Activated B cell treated with CpG ODN at 0.5 μM for 24 hours (primary cell): ENCODE data around the gene LILRB4. TPM values are rescaled to one million over a fixed set of nuclear protein-coding genes. Genes with fewer than 3 reads are reported as not detected.
"Not testable (repeated sequence)": the region's sequence is repeated elsewhere in the genome, so short reads cannot be mapped to it uniquely, and the experiment has no call there.

Experiments used
- ATAC-seq: fragments of 200-7000 bp; cut with Tn5 transposase; one replicate; pipeline ENCODE4 v1.10.0; 2021; ENCODE audit warnings: low read depth, mild to moderate bottlenecking, moderate library complexity
- CTCF ChIA-PET: fragments of 350-600 bp; sonication (Branson Sonifier 250); formaldehyde crosslinking; loops from one replicate; lab custom pipeline; 2021; ENCODE audit warnings: antibody characterized with exemption; lab: Charles Lee
- POLR2A ChIA-PET: fragments of 350-600 bp; sonication (Branson Sonifier 250); formaldehyde crosslinking; loops from one replicate; lab custom pipeline; 2021; ENCODE audit warnings: antibody characterized with exemption; lab: Charles Lee
- DNase-seq: peaks from one replicate; pipeline ENCODE4 v3.0.0; 2022
- H3K27ac Mint-ChIP-seq: one replicate; pipeline ENCODE4 v1.8.0; 2020; ENCODE audit warnings: mixed read lengths
- H3K27me3 Mint-ChIP-seq: one replicate; pipeline ENCODE4 v1.8.0; 2021; ENCODE audit warnings: mixed read lengths
- H3K36me3 Mint-ChIP-seq: one replicate; pipeline ENCODE4 v1.8.0; 2021; ENCODE audit warnings: low read depth, mixed read lengths
- H3K4me1 Mint-ChIP-seq: one replicate; pipeline ENCODE4 v1.8.0; 2021; ENCODE audit warnings: mixed read lengths
- H3K4me3 Mint-ChIP-seq: one replicate; pipeline ENCODE4 v1.8.0; 2020; ENCODE audit warnings: mild to moderate bottlenecking, mixed read lengths
- H3K9me3 Mint-ChIP-seq: one replicate; pipeline ENCODE4 v1.8.0; 2020; ENCODE audit warnings: mixed read lengths
- intact Hi-C: fragments of 100-400 bp; cut with micrococcal nuclease; formaldehyde crosslinking; loops from one replicate; pipeline ENCODE4 v1.15.1; 2024
- total RNA-seq: library from RNA; stranded (reverse); gene quantifications from 2 replicates; pipeline ENCODE4 v1.2.3, GENCODE V29; 2022
- TF ChIP-seq, protein P1 (sequence below): fragments of 200-600 bp; IDR thresholded peaks from one replicate; pipeline ENCODE4 v1.8.0; 2022; ENCODE audit warnings: antibody characterized with exemption, mild to moderate bottlenecking

Gene LILRB4
- total RNA-seq, 1 donor from 2014 or later: 1.4 TPM

DNA sequence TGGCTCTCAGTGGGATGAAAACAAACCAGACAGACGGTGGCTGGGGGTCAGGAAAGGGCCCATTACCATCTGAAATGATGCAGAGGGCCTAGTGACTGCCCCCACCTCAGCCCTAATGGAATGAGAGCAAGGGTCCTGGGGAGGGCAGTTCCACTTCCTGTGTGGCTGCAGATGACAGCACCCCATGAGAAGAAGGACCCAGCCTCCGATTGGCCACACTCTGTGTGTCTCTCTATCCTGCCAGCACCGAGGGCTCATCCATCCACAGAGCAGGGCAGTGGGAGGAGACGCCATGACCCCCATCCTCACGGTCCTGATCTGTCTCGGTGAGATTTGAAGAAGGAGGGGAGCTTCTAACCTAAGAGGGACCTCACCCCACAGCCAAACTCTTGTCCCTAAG lies 32.0 kb upstream of the LILRB4 start:
- Mint-ChIP-seq H3K36me3 (peaks cover 86% of the 10 kb centered on the region), H3K27me3 (no peaks in the 10 kb centered on the region), H3K27ac (peak overlapping the region; percentile 86), H3K4me1 (peaks cover 62% of the 10 kb centered on the region), H3K9me3 (no peaks in the 10 kb centered on the region), H3K4me3 (peak overlapping the region; percentile 76)
- CTCF ChIA-PET: no interaction called here
- DNase-seq: no peak
- TF ChIP-seq, protein P1, sequence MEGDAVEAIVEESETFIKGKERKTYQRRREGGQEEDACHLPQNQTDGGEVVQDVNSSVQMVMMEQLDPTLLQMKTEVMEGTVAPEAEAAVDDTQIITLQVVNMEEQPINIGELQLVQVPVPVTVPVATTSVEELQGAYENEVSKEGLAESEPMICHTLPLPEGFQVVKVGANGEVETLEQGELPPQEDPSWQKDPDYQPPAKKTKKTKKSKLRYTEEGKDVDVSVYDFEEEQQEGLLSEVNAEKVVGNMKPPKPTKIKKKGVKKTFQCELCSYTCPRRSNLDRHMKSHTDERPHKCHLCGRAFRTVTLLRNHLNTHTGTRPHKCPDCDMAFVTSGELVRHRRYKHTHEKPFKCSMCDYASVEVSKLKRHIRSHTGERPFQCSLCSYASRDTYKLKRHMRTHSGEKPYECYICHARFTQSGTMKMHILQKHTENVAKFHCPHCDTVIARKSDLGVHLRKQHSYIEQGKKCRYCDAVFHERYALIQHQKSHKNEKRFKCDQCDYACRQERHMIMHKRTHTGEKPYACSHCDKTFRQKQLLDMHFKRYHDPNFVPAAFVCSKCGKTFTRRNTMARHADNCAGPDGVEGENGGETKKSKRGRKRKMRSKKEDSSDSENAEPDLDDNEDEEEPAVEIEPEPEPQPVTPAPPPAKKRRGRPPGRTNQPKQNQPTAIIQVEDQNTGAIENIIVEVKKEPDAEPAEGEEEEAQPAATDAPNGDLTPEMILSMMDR: no peak
- ATAC-seq: peak; percentile 29
- POLR2A ChIA-PET: interaction anchor here (0.5 to 0.6 kb wide), 2 partner anchors 20 to 150 kb away, joined by 3 read pairs; no protein-coding TSS in a partner anchor
- intact Hi-C loops: no loop called here

DNA sequence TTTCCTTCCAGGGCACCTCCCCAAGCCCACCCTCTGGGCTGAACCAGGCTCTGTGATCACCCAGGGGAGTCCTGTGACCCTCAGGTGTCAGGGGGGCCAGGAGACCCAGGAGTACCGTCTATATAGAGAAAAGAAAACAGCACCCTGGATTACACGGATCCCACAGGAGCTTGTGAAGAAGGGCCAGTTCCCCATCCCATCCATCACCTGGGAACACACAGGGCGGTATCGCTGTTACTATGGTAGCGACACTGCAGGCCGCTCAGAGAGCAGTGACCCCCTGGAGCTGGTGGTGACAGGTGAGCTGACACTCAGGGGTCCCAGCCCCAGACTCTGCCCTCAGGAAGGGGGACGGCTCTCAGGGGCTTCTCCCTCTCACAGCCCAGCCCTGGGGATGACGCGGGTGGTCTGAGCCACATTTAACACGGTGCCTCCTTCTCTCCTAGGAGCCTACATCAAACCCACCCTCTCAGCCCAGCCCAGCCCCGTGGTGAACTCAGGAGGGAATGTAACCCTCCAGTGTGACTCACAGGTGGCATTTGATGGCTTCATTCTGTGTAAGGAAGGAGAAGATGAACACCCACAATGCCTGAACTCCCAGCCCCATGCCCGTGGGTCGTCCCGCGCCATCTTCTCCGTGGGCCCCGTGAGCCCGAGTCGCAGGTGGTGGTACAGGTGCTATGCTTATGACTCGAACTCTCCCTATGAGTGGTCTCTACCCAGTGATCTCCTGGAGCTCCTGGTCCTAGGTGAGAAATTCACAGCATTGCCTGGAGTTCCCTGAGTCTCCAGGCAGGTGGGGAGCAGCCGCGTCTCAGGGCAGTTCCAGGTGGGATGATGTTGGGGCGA lies 31.1 kb upstream of the LILRB4 start:
- DNase-seq, POLR2A ChIA-PET, ATAC-seq, CTCF ChIA-PET, H3K9me3 Mint-ChIP-seq, H3K27ac Mint-ChIP-seq, H3K27me3 Mint-ChIP-seq, intact Hi-C loops, H3K4me3 Mint-ChIP-seq: not testable (repeated sequence)
- H3K36me3 Mint-ChIP-seq: peaks cover 86% of the 10 kb centered on the region
- peaks cover 53% of the 10 kb centered on the region for H3K4me1 Mint-ChIP-seq

DNA sequence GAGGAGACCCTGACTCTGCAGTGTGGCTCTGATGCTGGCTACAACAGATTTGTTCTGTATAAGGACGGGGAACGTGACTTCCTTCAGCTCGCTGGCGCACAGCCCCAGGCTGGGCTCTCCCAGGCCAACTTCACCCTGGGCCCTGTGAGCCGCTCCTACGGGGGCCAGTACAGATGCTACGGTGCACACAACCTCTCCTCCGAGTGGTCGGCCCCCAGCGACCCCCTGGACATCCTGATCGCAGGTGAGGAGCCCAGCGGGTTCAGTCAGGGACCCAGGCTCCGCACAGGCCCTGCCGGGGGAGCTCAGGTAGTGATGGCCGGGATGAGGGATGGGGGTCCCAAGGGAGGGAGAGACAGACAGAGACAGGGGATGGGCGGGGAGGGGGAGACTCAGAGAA lies 30.3 kb upstream of the LILRB4 start:
- intact Hi-C loops, H3K27me3 Mint-ChIP-seq: not testable (repeated sequence)

DNA sequence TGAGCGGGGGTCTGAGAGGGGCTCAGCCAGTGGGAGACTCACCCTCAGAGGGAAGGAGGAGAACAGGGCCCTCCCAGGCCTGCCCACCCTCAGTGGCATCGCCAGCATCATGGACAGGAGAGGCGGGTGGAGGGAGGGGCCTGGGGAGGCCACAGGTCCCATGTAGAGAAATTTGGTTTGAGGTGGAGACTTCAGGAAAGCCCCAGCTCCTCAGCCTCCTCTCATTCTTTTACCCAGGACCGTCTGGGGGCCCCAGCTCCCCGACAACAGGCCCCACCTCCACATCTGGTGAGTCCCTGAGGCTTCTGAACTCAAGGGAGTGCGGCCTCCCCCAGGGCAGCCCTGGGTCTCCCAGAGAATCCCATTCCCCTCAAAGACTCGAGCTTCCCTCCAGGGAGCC lies 29.4 kb upstream of the LILRB4 start:
- no peak overlapping the region for H3K27ac Mint-ChIP-seq
- DNase-seq: no peak
- peaks cover 36% of the 10 kb centered on the region for H3K4me1 Mint-ChIP-seq
- H3K4me3 Mint-ChIP-seq: no peak overlapping the region
- TF ChIP-seq, protein P1: no peak
- ChIA-PET CTCF (interaction anchor here (0.6 kb wide), 1 partner anchor 148 kb away, joined by 3 read pairs; no protein-coding TSS in a partner anchor), POLR2A (no interaction called here)
- no peaks in the 10 kb centered on the region for H3K27me3 Mint-ChIP-seq
- H3K36me3 Mint-ChIP-seq: peaks cover 74% of the 10 kb centered on the region
- no peak for ATAC-seq
- H3K9me3 Mint-ChIP-seq: no peaks in the 10 kb centered on the region
- intact Hi-C loops: no loop called here

More for the DNA sequence above, 30.3 kb upstream of the LILRB4 start:
- DNase-seq, H3K9me3 Mint-ChIP-seq, H3K4me3 Mint-ChIP-seq, H3K27ac Mint-ChIP-seq, CTCF ChIA-PET, POLR2A ChIA-PET, ATAC-seq: not testable (repeated sequence)
- peaks cover 45% of the 10 kb centered on the region for H3K4me1 Mint-ChIP-seq
- H3K36me3 Mint-ChIP-seq: peaks cover 83% of the 10 kb centered on the region

DNA sequence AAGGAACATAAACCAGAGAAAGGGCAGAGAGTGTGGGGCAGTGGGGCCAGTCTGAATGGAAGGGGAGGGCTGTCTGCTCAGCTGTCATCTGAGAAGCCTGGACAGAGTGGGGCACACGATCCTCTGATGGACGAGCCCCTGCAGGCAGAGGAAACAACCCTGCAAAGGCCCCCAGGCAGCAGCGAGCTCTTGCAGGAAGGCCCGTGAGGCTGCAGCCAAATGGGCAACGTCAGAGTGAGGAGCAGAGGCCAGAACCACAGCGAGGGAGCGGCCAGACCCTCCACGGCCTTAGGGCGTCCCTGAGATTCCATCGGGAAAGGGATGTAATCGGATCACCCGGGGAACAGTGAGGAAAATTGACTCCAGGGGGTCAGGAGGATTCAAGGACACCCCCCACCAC lies 26.7 kb upstream of the LILRB4 start:
- intact Hi-C loops, DNase-seq, POLR2A ChIA-PET, H3K27ac Mint-ChIP-seq, ATAC-seq, H3K9me3 Mint-ChIP-seq, CTCF ChIA-PET, H3K27me3 Mint-ChIP-seq, H3K4me3 Mint-ChIP-seq: not testable (repeated sequence)
- Mint-ChIP-seq H3K36me3 (peaks cover 54% of the 10 kb centered on the region), H3K4me1 (peaks cover 12% of the 10 kb centered on the region)

DNA sequence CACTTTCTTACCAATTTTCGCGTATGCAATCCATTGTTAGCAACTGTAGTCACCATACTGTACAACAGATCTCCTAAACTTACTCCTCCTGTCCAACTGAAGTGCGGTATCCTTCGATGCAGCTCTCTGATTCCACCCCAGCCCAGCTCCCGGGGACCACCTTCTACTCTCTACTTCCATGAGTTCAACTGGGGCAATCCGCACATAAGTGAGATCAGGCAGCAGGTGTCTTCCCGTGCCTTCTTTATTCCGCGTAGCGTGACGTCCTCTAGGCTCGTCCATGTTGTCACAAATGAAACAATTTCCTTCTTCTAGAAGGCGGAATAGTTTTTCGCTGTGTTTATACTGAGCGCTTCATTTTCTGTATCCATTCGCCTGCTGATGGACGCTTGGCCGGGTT lies 24.1 kb upstream of the LILRB4 start:
- CTCF ChIA-PET: interaction anchor here (0.7 kb wide), 1 partner anchor 37 kb away, joined by 3 read pairs; no protein-coding TSS in a partner anchor
- Mint-ChIP-seq H3K4me1 (peaks cover 11% of the 10 kb centered on the region), H3K36me3 (peaks cover 31% of the 10 kb centered on the region), H3K9me3 (no peaks in the 10 kb centered on the region), H3K27me3 (no peaks in the 10 kb centered on the region), H3K27ac (no peak overlapping the region), H3K4me3 (no peak overlapping the region)
- ATAC-seq (no peak), DNase-seq (no peak)
- intact Hi-C loops: no loop called here
- POLR2A ChIA-PET: interaction anchor here (1.6 kb wide), 1 partner anchor 21 kb away, joined by 4 read pairs; no protein-coding TSS in a partner anchor
- TF ChIP-seq, protein P1: no peak

DNA sequence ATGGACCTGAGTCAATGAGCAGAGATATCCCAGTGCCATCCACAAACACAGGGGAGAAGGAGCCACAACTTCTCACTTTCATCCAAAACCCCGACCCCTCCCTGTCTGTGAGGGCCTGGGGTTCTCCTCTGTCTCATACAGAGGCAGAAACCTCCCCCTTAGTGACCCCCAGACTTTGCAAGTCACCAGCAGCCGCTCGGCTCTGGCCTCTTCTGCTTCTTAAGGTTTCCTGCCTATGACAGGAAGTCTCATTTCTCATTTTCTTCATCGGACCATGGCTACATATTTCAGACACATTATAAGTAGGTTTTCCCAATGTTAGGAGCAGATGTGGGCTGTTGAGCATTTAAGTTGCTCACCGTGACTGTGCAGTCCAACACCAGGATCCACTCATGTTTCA lies 19.8 kb upstream of the LILRB4 start:
- intact Hi-C loops, H3K27ac Mint-ChIP-seq: not testable (repeated sequence)

DNA sequence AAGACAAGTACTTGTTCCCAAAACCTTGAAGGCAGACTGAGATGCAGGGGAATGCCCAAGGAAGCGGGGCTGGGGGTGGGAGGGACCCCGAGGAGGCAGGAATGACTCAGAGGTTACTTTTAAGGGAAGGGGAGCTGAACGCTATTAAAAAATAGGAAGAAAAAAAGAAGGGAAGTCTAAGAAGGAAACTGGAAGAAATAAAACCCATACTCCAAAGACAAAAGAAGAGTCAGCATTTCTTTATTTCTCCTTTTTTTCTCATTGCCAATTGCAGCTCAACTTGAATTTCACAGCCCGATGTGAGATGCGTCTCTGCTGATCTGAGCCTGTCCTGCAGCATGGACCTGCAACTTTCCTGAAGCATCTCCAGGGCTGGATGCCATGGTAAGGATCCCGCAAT lies 19.2 kb upstream of the LILRB4 start:
- H3K4me1 Mint-ChIP-seq: peaks cover 14% of the 10 kb centered on the region
- ATAC-seq, H3K4me3 Mint-ChIP-seq, H3K36me3 Mint-ChIP-seq, H3K27ac Mint-ChIP-seq, H3K9me3 Mint-ChIP-seq, intact Hi-C loops, H3K27me3 Mint-ChIP-seq, DNase-seq: not testable (repeated sequence)
- CTCF ChIA-PET: interaction anchor here (0.6 kb wide), 1 partner anchor 30 kb away, joined by 3 read pairs; no protein-coding TSS in a partner anchor
- POLR2A ChIA-PET: interaction anchor here (0.6 kb wide), 1 partner anchor 485 kb away, joined by 5 read pairs; no protein-coding TSS in a partner anchor

More for the DNA sequence above, 19.8 kb upstream of the LILRB4 start:
- not testable (repeated sequence) for H3K4me3 Mint-ChIP-seq, H3K9me3 Mint-ChIP-seq, H3K36me3 Mint-ChIP-seq, DNase-seq, H3K27me3 Mint-ChIP-seq, ATAC-seq
- H3K4me1 Mint-ChIP-seq: peaks cover 14% of the 10 kb centered on the region
- ChIA-PET POLR2A (interaction anchor here (0.6 kb wide), 1 partner anchor 484 kb away, joined by 5 read pairs; no protein-coding TSS in a partner anchor), CTCF (interaction anchor here (0.6 kb wide), 1 partner anchor 31 kb away, joined by 3 read pairs; no protein-coding TSS in a partner anchor)
